Sigmoid colon (tissue), 3 donors: ENCODE measurements around the gene SCUBE3.

Experiments used
- POLR2A ChIP-seq, 2 donors: fragments of 450-650 bp; IDR thresholded peaks; one replicate each; pipeline ENCODE4 v1.6.1; 2016; ENCODE audit warnings: antibody characterized with exemption in 2 of 2, mild to moderate bottlenecking in 2 of 2, moderate library complexity in 2 of 2
- TF ChIP-seq, protein P1 (sequence below), 4 experiments: fragments of 450-650 bp in 3 of 4; fragments of 200-600 bp in 1 of 4; IDR thresholded peaks; one replicate each; pipeline ENCODE4 v1.5.1; 2016 to 2019; ENCODE audit warnings: antibody characterized with exemption in 4 of 4, mild to moderate bottlenecking in 3 of 4, moderate library complexity in 2 of 4

DNA sequence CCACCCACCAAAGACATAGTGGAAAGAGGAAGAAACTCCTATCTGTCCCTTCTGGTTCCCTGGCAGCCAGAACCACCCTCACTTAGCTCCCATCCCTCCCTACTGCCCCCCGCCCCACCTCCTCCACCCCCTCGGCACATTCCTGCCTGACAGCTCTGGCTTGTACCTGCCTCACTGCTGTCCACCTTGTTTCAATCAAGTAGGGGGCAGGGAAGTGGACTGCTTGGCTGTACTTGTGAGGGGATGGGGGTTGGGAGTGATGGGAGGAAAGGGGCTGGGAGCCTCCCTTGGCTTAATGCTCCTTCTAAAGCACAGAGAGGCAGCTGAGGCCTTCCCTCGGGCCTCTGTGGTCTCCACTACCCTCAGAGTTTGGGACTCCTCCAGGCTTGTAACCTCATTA is 23.7 kb downstream of the SCUBE3 start:
- TF ChIP-seq, protein P1, sequence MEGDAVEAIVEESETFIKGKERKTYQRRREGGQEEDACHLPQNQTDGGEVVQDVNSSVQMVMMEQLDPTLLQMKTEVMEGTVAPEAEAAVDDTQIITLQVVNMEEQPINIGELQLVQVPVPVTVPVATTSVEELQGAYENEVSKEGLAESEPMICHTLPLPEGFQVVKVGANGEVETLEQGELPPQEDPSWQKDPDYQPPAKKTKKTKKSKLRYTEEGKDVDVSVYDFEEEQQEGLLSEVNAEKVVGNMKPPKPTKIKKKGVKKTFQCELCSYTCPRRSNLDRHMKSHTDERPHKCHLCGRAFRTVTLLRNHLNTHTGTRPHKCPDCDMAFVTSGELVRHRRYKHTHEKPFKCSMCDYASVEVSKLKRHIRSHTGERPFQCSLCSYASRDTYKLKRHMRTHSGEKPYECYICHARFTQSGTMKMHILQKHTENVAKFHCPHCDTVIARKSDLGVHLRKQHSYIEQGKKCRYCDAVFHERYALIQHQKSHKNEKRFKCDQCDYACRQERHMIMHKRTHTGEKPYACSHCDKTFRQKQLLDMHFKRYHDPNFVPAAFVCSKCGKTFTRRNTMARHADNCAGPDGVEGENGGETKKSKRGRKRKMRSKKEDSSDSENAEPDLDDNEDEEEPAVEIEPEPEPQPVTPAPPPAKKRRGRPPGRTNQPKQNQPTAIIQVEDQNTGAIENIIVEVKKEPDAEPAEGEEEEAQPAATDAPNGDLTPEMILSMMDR (IDR thresholded peaks at IDR 0.05) = no peak
- no peak for TF ChIP-seq POLR2A (IDR thresholded peaks at IDR 0.05)
